Ishikawa (cell line): ENCODE data around the gene C16orf86.

Experiments used
- CEBPB ChIP-seq: IDR thresholded peaks from 2 replicates; pipeline ENCODE4 v1.6.1; 2012
- CREB1 ChIP-seq: IDR thresholded peaks from 2 replicates; pipeline ENCODE4 v1.6.1; 2012; ENCODE audit warnings: low read depth
- EGR1 ChIP-seq: IDR thresholded peaks from 2 replicates; pipeline ENCODE4 v1.6.1; 2012
- EP300 ChIP-seq: IDR thresholded peaks from 2 replicates; pipeline ENCODE4 v1.6.1; 2012; ENCODE audit warnings: borderline replicate concordance
- MAX ChIP-seq: IDR thresholded peaks from 2 replicates; pipeline ENCODE4 v1.6.1; 2012
- NFIC ChIP-seq: IDR thresholded peaks from 2 replicates; pipeline ENCODE4 v1.6.1; 2012
- RAD21 ChIP-seq: IDR thresholded peaks from 2 replicates; pipeline ENCODE4 v1.6.1; 2012; ENCODE audit warnings: low read depth
- TAF1 ChIP-seq: IDR thresholded peaks from 2 replicates; pipeline ENCODE4 v1.6.1; 2012; ENCODE audit warnings: low read depth, mild to moderate bottlenecking
- TCF12 ChIP-seq: IDR thresholded peaks from 2 replicates; pipeline ENCODE4 v1.6.1; 2012; ENCODE audit warnings: low read depth
- TEAD4 ChIP-seq: IDR thresholded peaks from 2 replicates; pipeline ENCODE4 v1.6.1; 2012
- YY1 ChIP-seq: IDR thresholded peaks from 2 replicates; pipeline ENCODE4 v1.6.1; 2012; ENCODE audit warnings: low read depth
- ZBTB7A ChIP-seq: IDR thresholded peaks from 2 replicates; pipeline ENCODE4 v1.6.1; 2012; ENCODE audit warnings: low read depth
- TF ChIP-seq, protein P1 (sequence below): IDR thresholded peaks from 2 replicates; pipeline ENCODE4 v1.6.1; 2012; ENCODE audit warnings: low read depth, mild to moderate bottlenecking

DNA sequence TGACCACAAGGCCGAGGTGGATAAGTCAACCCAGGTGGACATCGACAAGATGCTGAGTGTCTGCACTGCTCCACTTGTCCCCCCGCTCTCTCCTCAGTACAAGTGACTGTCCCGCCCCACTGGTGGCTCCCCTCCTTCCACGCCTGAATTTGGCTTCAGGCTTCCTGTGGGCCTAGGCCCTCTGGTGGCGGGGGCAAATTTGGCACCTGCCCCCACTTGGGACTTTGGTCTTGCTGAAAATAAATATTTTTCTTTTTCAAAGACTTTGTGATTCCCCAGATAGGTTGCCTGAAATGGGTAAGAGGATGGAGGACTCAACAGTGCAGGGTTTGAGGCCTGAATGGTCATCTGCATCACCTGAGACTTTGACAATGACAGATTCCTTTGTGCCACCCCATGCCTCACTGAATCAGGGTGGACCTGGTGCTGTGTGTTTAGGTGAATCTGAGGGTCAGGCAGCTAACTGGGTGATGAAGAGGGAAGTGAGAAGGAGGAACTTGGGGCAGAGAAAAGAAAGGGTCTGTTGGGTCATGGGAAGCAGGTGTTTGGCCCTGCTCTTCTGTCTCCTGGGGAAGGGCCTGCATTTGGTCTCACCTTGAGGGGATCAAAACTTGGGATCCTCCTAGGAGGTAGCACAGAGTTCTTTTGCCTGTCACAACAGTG lies 2.0 kb downstream of the C16orf86 start:
- TF ChIP-seq EP300 (no peak), RAD21 (no peak), ZBTB7A (no peak), NFIC (no peak), EGR1 (no peak), MAX (no peak), YY1 (no peak), TCF12 (no peak), CREB1 (no peak), TEAD4 (no peak), TAF1 (no peak), CEBPB (no peak)
- TF ChIP-seq, protein P1, sequence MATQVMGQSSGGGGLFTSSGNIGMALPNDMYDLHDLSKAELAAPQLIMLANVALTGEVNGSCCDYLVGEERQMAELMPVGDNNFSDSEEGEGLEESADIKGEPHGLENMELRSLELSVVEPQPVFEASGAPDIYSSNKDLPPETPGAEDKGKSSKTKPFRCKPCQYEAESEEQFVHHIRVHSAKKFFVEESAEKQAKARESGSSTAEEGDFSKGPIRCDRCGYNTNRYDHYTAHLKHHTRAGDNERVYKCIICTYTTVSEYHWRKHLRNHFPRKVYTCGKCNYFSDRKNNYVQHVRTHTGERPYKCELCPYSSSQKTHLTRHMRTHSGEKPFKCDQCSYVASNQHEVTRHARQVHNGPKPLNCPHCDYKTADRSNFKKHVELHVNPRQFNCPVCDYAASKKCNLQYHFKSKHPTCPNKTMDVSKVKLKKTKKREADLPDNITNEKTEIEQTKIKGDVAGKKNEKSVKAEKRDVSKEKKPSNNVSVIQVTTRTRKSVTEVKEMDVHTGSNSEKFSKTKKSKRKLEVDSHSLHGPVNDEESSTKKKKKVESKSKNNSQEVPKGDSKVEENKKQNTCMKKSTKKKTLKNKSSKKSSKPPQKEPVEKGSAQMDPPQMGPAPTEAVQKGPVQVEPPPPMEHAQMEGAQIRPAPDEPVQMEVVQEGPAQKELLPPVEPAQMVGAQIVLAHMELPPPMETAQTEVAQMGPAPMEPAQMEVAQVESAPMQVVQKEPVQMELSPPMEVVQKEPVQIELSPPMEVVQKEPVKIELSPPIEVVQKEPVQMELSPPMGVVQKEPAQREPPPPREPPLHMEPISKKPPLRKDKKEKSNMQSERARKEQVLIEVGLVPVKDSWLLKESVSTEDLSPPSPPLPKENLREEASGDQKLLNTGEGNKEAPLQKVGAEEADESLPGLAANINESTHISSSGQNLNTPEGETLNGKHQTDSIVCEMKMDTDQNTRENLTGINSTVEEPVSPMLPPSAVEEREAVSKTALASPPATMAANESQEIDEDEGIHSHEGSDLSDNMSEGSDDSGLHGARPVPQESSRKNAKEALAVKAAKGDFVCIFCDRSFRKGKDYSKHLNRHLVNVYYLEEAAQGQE: no peak
